ENCODE results near the gene HMGB3. TPM values are rescaled to one million over a fixed set of nuclear protein-coding genes. Genes with fewer than 3 reads are reported as not detected.

HMGB3 gene
- total RNA-seq, 1 experiment from 2014 or later, result 395 TPM

GRCh38 chrX:151015684-151016083, 32.5 kb downstream of the HMGB3 start:
- H3K4me3 Mint-ChIP-seq, result no peak overlapping the region
- TF ChIP-seq ZNF232 (CRISPR knock-in tag; IDR thresholded peaks at IDR 0.05), result no peak
- TF ChIP-seq CREB1 (CRISPR knock-in tag; IDR thresholded peaks at IDR 0.05), result no peak
- TF ChIP-seq ZNF512 (CRISPR knock-in tag; IDR thresholded peaks at IDR 0.05; ENCODE audit: borderline replicate concordance), result no peak
- TF ChIP-seq ETV6 (CRISPR knock-in tag; IDR thresholded peaks at IDR 0.05), result no peak
- ChIA-PET POLR2A (no interaction called here), CTCF (no interaction called here)
- ATAC-seq (no peak), DNase-seq (ENCODE audit: low spot score) (no peak)
- H3K27me3 Mint-ChIP-seq (ENCODE audit: low read depth), result peaks cover 4% of the 10 kb centered on the region; the same call in 1 of the 2 replicates
- 0 out of 2 replicates have a peak, but pooled peaks cover 8% of the 10 kb centered on the region for H3K36me3 Mint-ChIP-seq
- no peak overlapping the region for H3K27ac Mint-ChIP-seq
- peaks cover 23% of the 10 kb centered on the region for H3K9me3 Mint-ChIP-seq
- H3K4me1 Mint-ChIP-seq, result no peaks in the 10 kb centered on the region

- ChIA-PET CTCF (no interaction called here), POLR2A (no interaction called here)
- TF ChIP-seq ARID4B (CRISPR knock-in tag; IDR thresholded peaks at IDR 0.05; ENCODE audit: borderline replicate concordance) (no peak), ATF1 (CRISPR knock-in tag; IDR thresholded peaks at IDR 0.05) (no peak), GRHL2 (CRISPR knock-in tag; IDR thresholded peaks at IDR 0.05; ENCODE audit: insufficient replicate concordance, severe bottlenecking) (no peak), MAX (CRISPR knock-in tag; IDR thresholded peaks at IDR 0.05) (no peak), SP1 (CRISPR knock-in tag; conservative IDR thresholded peaks at IDR 0.05) (no peak), E2F4 (CRISPR knock-in tag; IDR thresholded peaks at IDR 0.05; ENCODE audit: borderline replicate concordance, low read depth) (no peak), ZNF138 (CRISPR knock-in tag; conservative IDR thresholded peaks at IDR 0.05) (no peak), ZNF121 (CRISPR knock-in tag; IDR thresholded peaks at IDR 0.05) (no peak), JAZF1 (CRISPR knock-in tag; IDR thresholded peaks at IDR 0.05) (no peak), SMAD3 (CRISPR knock-in tag; IDR thresholded peaks at IDR 0.05; ENCODE audit: borderline replicate concordance) (no peak), SMAD4 (CRISPR knock-in tag; IDR thresholded peaks at IDR 0.05) (no peak), HMGXB4 (CRISPR knock-in tag; IDR thresholded peaks at IDR 0.05) (no peak), GTF2I (CRISPR knock-in tag; conservative IDR thresholded peaks at IDR 0.05) (no peak), CBFB (CRISPR knock-in tag; IDR thresholded peaks at IDR 0.05; ENCODE audit: low read depth) (no peak), JUN (CRISPR knock-in tag; IDR thresholded peaks at IDR 0.05) (no peak), TCF7 (CRISPR knock-in tag; IDR thresholded peaks at IDR 0.05; ENCODE audit: low read depth) (no peak), PREB (CRISPR knock-in tag; IDR thresholded peaks at IDR 0.05; ENCODE audit: borderline replicate concordance) (no peak), NR2C2 (CRISPR knock-in tag; IDR thresholded peaks at IDR 0.05) (no peak)
- DNase-seq (ENCODE audit: low spot score) (no peak), ATAC-seq (no peak)
- peaks cover 9% of the 10 kb centered on the region for H3K9me3 Mint-ChIP-seq
- H3K4me1 Mint-ChIP-seq, result no peaks in the 10 kb centered on the region
- H3K27ac Mint-ChIP-seq, result no peak overlapping the region
- no peaks in the 10 kb centered on the region for H3K36me3 Mint-ChIP-seq
- no peak overlapping the region for H3K4me3 Mint-ChIP-seq
- H3K27me3 Mint-ChIP-seq (ENCODE audit: low read depth), result no peaks in the 10 kb centered on the region; the same call in 1 of the 2 replicates
These were observed 36.7 kb downstream of the HMGB3 start for GRCh38 chrX:151019856-151020255.

Measured in WTC11 (cell line).